ENCODE measurements around the gene KCNIP1.

DNA sequence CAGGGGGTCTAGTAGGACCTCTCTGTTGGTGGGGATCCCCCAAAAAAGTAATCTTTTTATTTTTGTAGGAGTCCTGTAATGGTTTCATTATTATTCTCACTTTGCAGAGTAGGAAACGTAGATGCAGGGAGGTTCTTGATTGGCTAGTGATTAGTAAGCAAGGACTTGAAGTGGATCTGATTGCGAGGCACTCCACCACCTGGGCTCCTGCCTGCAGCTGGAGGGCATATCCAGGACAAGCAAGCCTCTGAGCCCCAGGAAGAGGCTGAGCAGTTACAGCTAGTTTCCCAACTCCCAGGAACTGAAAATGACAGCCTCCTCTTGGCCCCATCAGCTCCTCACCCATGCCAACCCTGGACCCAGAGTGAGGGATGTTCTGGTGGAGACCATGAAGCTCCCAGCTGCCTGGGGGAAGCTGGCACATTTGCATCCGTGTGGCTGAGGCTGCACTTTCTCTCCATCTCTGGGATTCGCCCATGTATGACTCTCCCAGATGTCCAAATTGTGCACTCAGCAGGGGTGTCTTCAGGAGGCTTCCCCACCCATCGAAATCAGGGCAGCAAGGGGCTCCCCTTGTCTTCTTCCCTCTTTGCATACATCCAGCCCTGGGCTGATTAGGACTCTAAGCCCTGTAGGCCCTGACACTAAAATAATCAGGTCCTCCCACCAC is 10.2 kb downstream of the KCNIP1 start:
- TF ChIP-seq CTCF (IDR thresholded peaks at IDR 0.05; ENCODE audit: low read length) = no peak
- no peak for TF ChIP-seq EZH2 (IDR thresholded peaks at IDR 0.05; ENCODE audit: borderline replicate concordance, low read length)
